BJ (cell line): ENCODE data around the gene SUCLA2. TPM values are rescaled to one million over a fixed set of nuclear protein-coding genes. Genes with fewer than 3 reads are reported as not detected.

ENCODE experiments used
- CTCF ChIA-PET: fragments of 350-600 bp; formaldehyde crosslinking; extraction: SDS; loops from one replicate; lab custom pipeline; 2021; ENCODE audit warnings: antibody characterized with exemption, inconsistent platforms; lab: Yijun Ruan, JAX
- POLR2A ChIA-PET: fragments of 300-600 bp; sonication (Branson Sonifier 250); formaldehyde crosslinking; extraction: SDS; loops from one replicate; lab custom pipeline; 2021; ENCODE audit warnings: antibody characterized with exemption; lab: Charles Lee
- DNase-seq: peaks from one replicate; pipeline ENCODE4 v3.0.0-alpha.2; 2011; ENCODE audit warnings: low read depth
- H3K27me3 ChIP-seq: 2 replicates; pipeline ENCODE4 v1.6.0; 2011; ENCODE audit warnings: low read length; ENCODE audit not compliant: control insufficient read depth, insufficient read depth
- H3K36me3 ChIP-seq: 2 replicates; pipeline ENCODE4 v1.5.1; 2011; ENCODE audit warnings: low read length; ENCODE audit not compliant: control insufficient read depth, insufficient read depth
- H3K4me3 ChIP-seq: 2 replicates; pipeline ENCODE4 v1.5.1; 2011; ENCODE audit warnings: low read depth, mild to moderate bottlenecking, control low read depth, low read length
- polyA plus RNA-seq: library from polyadenylated mRNA; depleted of rRNA; stranded (reverse); fragments of >200 nt; gene quantifications from 2 replicates; pipeline ENCODE4 v1.2.3, GENCODE V29; 2011
- TF ChIP-seq, protein P1 (sequence below): IDR thresholded peaks from 2 replicates; pipeline ENCODE4 v1.5.1; 2011; ENCODE audit warnings: low read depth, mild to moderate bottlenecking, control low read depth, inconsistent platforms, low read length, moderate library complexity; ENCODE audit not compliant: insufficient read depth

The SUCLA2 gene
- polyA plus RNA-seq, 1 experiment: 19.1 TPM

GRCh38 chr13:47976325-47976724 lies 24.7 kb downstream of the SUCLA2 start:
- Histone ChIP-seq H3K36me3 (peaks cover 2% of the 10 kb centered on the region; the same call in 1 of the 2 replicates), H3K4me3 (no peak overlapping the region), H3K27me3 (no peaks in the 10 kb centered on the region)
- TF ChIP-seq, protein P1, sequence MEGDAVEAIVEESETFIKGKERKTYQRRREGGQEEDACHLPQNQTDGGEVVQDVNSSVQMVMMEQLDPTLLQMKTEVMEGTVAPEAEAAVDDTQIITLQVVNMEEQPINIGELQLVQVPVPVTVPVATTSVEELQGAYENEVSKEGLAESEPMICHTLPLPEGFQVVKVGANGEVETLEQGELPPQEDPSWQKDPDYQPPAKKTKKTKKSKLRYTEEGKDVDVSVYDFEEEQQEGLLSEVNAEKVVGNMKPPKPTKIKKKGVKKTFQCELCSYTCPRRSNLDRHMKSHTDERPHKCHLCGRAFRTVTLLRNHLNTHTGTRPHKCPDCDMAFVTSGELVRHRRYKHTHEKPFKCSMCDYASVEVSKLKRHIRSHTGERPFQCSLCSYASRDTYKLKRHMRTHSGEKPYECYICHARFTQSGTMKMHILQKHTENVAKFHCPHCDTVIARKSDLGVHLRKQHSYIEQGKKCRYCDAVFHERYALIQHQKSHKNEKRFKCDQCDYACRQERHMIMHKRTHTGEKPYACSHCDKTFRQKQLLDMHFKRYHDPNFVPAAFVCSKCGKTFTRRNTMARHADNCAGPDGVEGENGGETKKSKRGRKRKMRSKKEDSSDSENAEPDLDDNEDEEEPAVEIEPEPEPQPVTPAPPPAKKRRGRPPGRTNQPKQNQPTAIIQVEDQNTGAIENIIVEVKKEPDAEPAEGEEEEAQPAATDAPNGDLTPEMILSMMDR: no peak
- POLR2A ChIA-PET: no interaction called here
- CTCF ChIA-PET: interaction anchor here (1.3 kb wide), 1 partner anchor 20 kb away, joined by 3 read pairs; no protein-coding TSS in a partner anchor
- no peak for DNase-seq

GRCh38 chr13:47964863-47965262 lies 36.2 kb downstream of the SUCLA2 start:
- H3K27me3 ChIP-seq: no peaks in the 10 kb centered on the region
- H3K36me3 ChIP-seq: peaks cover 1% of the 10 kb centered on the region; the same call in 1 of the 2 replicates
- no peak overlapping the region for H3K4me3 ChIP-seq
- TF ChIP-seq, protein P1: 0 out of 2 replicates have a peak, but pooled peaks have one; percentile 5
- DNase-seq: no peak
- ChIA-PET CTCF (interaction anchor here (0.7 kb wide), 1 partner anchor 63 kb away, joined by 3 read pairs; no protein-coding TSS in a partner anchor), POLR2A (no interaction called here)

GRCh38 chr13:47962237-47962636 lies 38.8 kb downstream of the SUCLA2 start:
- H3K27me3 ChIP-seq: no peaks in the 10 kb centered on the region
- CTCF ChIA-PET: no interaction called here
- POLR2A ChIA-PET: no interaction called here
- TF ChIP-seq, protein P1: no peak
- no peak overlapping the region for H3K4me3 ChIP-seq
- DNase-seq: no peak
- 0 out of 2 replicates have a peak, but pooled peaks cover 1% of the 10 kb centered on the region for H3K36me3 ChIP-seq

GRCh38 chr13:47959468-47960247 lies 41.4 kb downstream of the SUCLA2 start:
- TF ChIP-seq, protein P1: no peak
- POLR2A ChIA-PET: no interaction called here
- Histone ChIP-seq H3K27me3 (no peaks in the 10 kb centered on the region), H3K36me3 (peaks cover 1% of the 10 kb centered on the region; the same call in 1 of the 2 replicates), H3K4me3 (no peak overlapping the region)
- DNase-seq: no peak
- CTCF ChIA-PET: no interaction called here

DNA sequence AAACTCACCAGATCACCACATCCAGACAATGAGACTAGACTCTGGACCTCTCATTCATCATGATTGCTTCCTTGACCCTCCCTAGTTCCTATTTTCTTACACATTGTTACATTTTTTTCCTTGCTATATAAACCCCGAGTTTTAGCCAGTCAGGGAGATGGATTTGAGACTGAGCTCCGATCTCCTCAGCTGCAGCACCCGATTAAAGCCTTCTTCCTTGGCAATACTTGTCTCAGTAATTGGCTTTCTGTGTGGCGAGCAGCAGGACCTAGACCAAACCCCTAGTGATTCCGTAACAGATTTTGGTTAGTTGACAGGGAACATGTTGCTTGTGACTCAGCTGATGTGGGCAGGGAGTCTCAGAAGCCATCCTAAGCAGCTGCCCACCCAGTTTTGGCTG lies 44.0 kb downstream of the SUCLA2 start:
- ChIA-PET POLR2A (no interaction called here), CTCF (no interaction called here)
- no peaks in the 10 kb centered on the region; the same call in 1 of the 2 replicates for H3K36me3 ChIP-seq
- no peak overlapping the region for H3K4me3 ChIP-seq
- TF ChIP-seq, protein P1: no peak
- no peak for DNase-seq
- H3K27me3 ChIP-seq: no peaks in the 10 kb centered on the region
